Breast epithelium (tissue), 4 donors: ENCODE results near the gene NEU4. TPM values are rescaled to one million over a fixed set of nuclear protein-coding genes. Genes with fewer than 3 reads are reported as not detected.
"Not testable (repeated sequence)": the region's sequence is repeated elsewhere in the genome, so short reads cannot be mapped to it uniquely, and the experiment has no call there.

Experiments
- DNase-seq, 2 donors: peaks; one replicate each; pipeline ENCODE4 v3.0.0-alpha.2; 2019; ENCODE audit warnings: low spot score in 2 of 2
- H3K27ac ChIP-seq, 2 donors: fragments of 200-600 bp; sonication (generic) in 1 of 2; one replicate each; pipeline ENCODE4 v1.5.1; 2016 to 2019; ENCODE audit warnings: mild to moderate bottlenecking in 1 of 2
- H3K27me3 ChIP-seq, 2 donors: fragments of 200-600 bp; sonication (generic) in 1 of 2; one replicate each; pipeline versions ENCODE4 v1.5.1 to v1.6.0; 2017 to 2019; ENCODE audit warnings: control low read depth in 1 of 2, mild to moderate bottlenecking in 1 of 2
- H3K36me3 ChIP-seq: fragments of 200-600 bp; one replicate; pipeline ENCODE4 v1.5.1; 2019
- H3K4me1 ChIP-seq, 2 donors: fragments of 200-600 bp; sonication (generic); one replicate each; pipeline ENCODE4 v1.5.1; 2016 to 2019; ENCODE audit warnings: control low read depth in 1 of 2
- H3K4me3 ChIP-seq, 3 donors: fragments of 200-600 bp; sonication (generic); 1 replicate in 2 of 3; 2 replicates in 1 of 3; pipeline ENCODE4 v1.5.1; 2016 to 2019; ENCODE audit warnings: mild to moderate bottlenecking in 3 of 3, moderate library complexity in 2 of 3
- H3K9me3 ChIP-seq, 2 donors: fragments of 200-600 bp; sonication (generic) in 1 of 2; one replicate each; pipeline ENCODE4 v1.5.1; 2016 to 2019; ENCODE audit warnings: control low read depth in 1 of 2
- CTCF ChIP-seq, 3 donors: fragments of 450-650 bp; IDR thresholded peaks; one replicate each; pipeline ENCODE4 v1.5.1; 2016 to 2017; ENCODE audit warnings: antibody characterized with exemption in 3 of 3, mild to moderate bottlenecking in 3 of 3, moderate library complexity in 3 of 3
- POLR2A ChIP-seq: fragments of 450-650 bp; IDR thresholded peaks from one replicate; pipeline ENCODE4 v1.6.1; 2016; ENCODE audit warnings: antibody characterized with exemption, mild to moderate bottlenecking, moderate library complexity
- POLR2AphosphoS5 ChIP-seq, 3 donors: sonication (generic); formaldehyde crosslinking; IDR thresholded peaks; one replicate each; pipeline ENCODE4 v1.6.1; 2017; ENCODE audit warnings: antibody characterized with exemption in 3 of 3
- intact Hi-C: fragments of 100-400 bp; cut with DNase I; formaldehyde crosslinking; loops from one replicate; pipeline ENCODE4 v1.15.1; 2023; ENCODE audit warnings: low total_unique reads
- total RNA-seq, 3 donors: library from RNA; depleted of rRNA; stranded (reverse); fragments of >200 nt; gene quantifications; one replicate each; pipeline ENCODE4 v1.1.0, GENCODE V29; 2016

Gene NEU4, protein sequence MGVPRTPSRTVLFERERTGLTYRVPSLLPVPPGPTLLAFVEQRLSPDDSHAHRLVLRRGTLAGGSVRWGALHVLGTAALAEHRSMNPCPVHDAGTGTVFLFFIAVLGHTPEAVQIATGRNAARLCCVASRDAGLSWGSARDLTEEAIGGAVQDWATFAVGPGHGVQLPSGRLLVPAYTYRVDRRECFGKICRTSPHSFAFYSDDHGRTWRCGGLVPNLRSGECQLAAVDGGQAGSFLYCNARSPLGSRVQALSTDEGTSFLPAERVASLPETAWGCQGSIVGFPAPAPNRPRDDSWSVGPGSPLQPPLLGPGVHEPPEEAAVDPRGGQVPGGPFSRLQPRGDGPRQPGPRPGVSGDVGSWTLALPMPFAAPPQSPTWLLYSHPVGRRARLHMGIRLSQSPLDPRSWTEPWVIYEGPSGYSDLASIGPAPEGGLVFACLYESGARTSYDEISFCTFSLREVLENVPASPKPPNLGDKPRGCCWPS
- 1 to 10 TPM in 1 of 3 donors, under 1 TPM in 2; 0.33 to 3.0 (median 0.44) TPM for total RNA-seq

DNA sequence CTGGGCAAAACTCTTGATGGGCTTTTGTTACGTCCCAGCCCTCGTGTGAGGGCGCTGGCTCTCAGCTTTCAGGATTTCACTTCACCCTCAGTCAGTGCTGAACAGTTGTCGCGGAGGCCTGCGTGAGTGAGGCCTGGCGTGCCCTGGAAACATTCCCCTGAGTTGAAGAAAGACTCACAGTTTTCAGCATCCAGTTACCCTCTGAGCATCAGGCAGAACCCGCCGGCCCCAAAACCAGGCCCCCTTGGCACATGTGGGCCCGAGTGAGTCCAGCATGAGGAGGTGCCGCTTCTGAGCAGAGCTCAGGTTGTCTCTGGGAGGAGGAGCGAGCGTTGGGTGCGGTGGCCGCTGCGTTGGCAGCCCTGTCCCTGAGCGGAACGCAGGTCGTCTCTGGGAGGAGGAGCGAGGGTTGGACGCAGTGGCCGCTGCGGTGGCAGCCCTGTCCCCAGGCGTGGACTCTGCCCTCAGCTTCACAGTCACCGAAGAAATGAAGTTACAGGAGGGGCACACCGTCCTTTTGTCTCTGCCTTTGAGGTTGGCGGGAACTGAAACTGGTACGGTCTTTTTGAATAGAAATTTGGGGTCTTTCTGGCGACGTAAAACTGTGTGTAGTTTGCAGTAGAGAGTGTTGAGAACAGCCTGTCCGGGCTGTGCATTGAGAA lies at the start of gene NEU4:
Gene NEU4, plus strand, starts transcription at position 473 of the 662 bp plus-strand sequence. CDS start 5,292 bp downstream, outside the sequence.
- Histone ChIP-seq H3K36me3 (no peaks in the 10 kb centered on the region), H3K27me3 (peaks cover 0 to 11% of the 10 kb centered on the region in 2 donors), H3K4me1 (no peaks in the 10 kb centered on the region), H3K4me3 (no peak within 1 kb of the TSS), H3K9me3 (no peaks in the 10 kb centered on the region), H3K27ac (no peak within 1 kb of the TSS)
- no peak for DNase-seq
- TF ChIP-seq POLR2A (no peak), POLR2AphosphoS5 (IDR thresholded peaks at IDR 0.05) (no peak), CTCF (IDR thresholded peaks at IDR 0.05) (no peak)
- intact Hi-C loops = no loop called here

DNA sequence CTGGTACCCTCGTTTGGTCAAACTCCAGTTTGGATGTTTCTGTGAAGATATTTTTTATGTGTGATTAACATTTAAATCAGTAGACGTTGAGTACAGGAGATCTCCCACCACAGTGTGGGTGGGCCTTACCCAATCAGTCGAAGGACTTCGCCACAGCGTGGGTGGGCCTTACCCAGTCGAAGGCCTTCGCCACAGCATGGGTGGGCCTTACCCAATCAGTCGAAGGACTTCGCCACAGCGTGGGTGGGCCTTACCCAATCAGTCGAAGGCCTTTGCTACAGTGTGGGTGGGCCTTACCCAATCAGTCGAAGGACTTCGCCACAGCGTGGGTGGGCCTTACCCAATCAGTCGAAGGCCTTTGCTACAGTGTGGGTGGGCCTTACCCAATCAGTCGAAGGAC lies 49.1 kb upstream of the NEU4 start:
- H3K27me3 ChIP-seq, H3K9me3 ChIP-seq, H3K27ac ChIP-seq, H3K4me1 ChIP-seq, H3K36me3 ChIP-seq, H3K4me3 ChIP-seq, intact Hi-C loops, DNase-seq: not testable (repeated sequence)

DNA sequence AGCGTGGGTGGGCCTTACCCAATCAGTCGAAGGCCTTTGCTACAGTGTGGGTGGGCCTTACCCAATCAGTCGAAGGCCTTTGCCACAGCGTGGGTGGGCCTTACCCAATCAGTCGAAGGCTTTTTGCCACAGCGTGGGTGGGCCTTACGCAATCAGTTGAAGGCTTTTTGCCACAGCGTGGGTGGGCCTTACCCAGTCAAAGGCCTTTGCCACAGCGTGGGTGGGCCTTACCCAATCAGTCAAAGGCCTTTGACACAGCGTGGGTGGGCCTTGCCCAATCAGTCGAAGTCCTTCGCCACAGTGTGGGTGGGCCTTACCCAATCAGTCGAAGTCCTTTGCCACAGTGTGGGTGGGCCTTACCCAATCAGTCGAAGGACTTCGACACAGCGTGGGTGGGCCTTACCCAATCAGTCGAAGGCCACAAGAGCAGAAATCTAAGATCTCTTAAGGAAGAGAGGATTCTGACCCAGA lies 48.7 kb upstream of the NEU4 start:
- no peaks in the 10 kb centered on the region for H3K9me3 ChIP-seq
- no peaks in the 10 kb centered on the region for H3K27me3 ChIP-seq
- H3K36me3 ChIP-seq = peaks cover 3% of the 10 kb centered on the region
- intact Hi-C loops = no loop called here
- no peak overlapping the region for H3K4me3 ChIP-seq
- no peak overlapping the region for H3K27ac ChIP-seq
- DNase-seq = no peak
- TF ChIP-seq POLR2AphosphoS5 (IDR thresholded peaks at IDR 0.05) (no peak), POLR2A (no peak), CTCF (IDR thresholded peaks at IDR 0.05) (no peak)
- H3K4me1 ChIP-seq = no peaks in the 10 kb centered on the region

DNA sequence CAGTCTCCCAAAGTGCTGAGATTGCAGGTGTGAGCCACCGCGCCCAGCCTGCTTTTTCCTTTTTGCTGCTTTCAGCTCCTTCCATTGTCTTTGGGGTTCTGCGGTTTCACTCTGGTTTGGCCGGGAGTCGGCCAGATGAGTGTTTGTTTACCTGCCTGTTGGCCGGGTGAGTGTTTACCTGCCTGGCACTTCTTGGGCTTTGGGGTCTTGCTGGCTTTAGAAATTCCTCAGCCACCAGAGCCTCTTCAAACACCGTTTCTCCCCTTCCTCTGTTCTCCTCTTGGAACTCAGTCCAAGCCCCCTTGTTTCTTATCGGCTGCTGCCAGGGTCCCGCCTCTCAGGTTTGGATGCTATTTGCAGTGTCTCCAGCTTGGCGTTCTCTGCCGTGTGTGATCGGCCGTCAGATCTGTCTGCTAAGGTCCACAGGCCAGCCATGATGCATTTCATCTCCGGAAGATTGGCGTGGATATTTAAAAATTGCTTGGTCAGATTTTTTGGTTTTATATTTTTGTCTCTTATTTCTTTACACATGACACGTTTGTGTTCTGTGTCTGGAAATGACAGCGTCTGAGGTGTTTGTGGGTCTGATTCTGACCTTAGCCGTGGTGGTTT lies 46.6 kb upstream of the NEU4 start:
- no peak overlapping the region for H3K27ac ChIP-seq
- no peaks in the 10 kb centered on the region for H3K4me1 ChIP-seq
- no peak for DNase-seq
- intact Hi-C loops = no loop called here
- H3K4me3 ChIP-seq = no peak overlapping the region
- H3K9me3 ChIP-seq = no peaks in the 10 kb centered on the region
- TF ChIP-seq POLR2AphosphoS5 (IDR thresholded peaks at IDR 0.05) (no peak), POLR2A (no peak), CTCF (IDR thresholded peaks at IDR 0.05) (no peak)
- H3K27me3 ChIP-seq = no peaks in the 10 kb centered on the region
- no peaks in the 10 kb centered on the region for H3K36me3 ChIP-seq

GRCh38 chr2:241762933-241763369 lies 46.0 kb upstream of the NEU4 start:
- Histone ChIP-seq H3K36me3 (no peaks in the 10 kb centered on the region), H3K4me3 (no peak overlapping the region), H3K27me3 (no peaks in the 10 kb centered on the region), H3K4me1 (no peaks in the 10 kb centered on the region), H3K9me3 (no peaks in the 10 kb centered on the region), H3K27ac (no peak overlapping the region)
- intact Hi-C loops = no loop called here
- no peak for DNase-seq
- TF ChIP-seq CTCF (IDR thresholded peaks at IDR 0.05) = no peak
